ENCODE measurements around the gene ARL16. TPM values are rescaled to one million over a fixed set of nuclear protein-coding genes. Genes with fewer than 3 reads are reported as not detected.

ARL16 gene
- total and polyA plus RNA-seq, 2 experiments from 2014 or later, result 40.4 to 54.9 TPM

DNA sequence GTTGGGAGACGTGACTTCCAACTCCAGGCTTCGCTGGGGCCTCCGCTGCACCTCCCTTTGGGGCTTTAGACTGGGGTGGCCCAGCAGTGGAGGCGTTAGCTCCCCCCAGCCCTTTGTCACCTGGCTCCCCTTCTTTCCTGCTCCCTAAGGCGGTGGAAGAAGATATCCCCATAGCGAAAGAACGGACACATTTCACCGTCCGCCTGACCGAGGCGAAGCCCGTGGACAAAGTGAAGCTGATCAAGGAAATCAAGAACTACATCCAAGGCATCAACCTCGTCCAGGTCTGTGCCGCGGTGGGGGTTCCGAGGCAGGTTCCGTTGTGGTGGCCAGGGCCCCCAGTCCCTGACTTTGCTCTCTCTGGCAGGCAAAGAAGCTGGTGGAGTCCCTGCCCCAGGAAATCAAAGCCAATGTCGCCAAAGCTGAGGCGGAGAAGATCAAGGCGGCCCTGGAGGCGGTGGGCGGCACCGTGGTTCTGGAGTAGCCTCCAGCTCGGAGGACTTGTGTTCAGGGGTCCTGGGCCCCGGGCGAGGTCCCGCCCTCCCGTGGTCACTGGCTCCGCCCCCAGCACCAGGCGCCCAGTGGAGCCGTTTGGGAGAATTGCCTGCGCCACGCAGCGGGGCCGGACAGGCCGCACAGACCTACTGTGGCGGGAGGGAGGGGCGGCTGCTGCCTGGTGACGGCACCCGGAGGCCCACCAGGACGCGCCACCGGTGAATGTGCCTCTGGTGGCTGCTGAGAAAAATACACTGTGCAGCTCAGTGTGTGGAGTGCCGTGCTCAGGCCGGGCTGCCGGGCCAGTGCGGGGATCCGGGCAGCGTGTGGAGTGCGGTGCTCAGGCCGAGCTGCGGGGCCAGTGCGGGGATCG, 23.4 kb upstream of the ARL16 start (continued):
- TF ChIP-seq, protein P1, sequence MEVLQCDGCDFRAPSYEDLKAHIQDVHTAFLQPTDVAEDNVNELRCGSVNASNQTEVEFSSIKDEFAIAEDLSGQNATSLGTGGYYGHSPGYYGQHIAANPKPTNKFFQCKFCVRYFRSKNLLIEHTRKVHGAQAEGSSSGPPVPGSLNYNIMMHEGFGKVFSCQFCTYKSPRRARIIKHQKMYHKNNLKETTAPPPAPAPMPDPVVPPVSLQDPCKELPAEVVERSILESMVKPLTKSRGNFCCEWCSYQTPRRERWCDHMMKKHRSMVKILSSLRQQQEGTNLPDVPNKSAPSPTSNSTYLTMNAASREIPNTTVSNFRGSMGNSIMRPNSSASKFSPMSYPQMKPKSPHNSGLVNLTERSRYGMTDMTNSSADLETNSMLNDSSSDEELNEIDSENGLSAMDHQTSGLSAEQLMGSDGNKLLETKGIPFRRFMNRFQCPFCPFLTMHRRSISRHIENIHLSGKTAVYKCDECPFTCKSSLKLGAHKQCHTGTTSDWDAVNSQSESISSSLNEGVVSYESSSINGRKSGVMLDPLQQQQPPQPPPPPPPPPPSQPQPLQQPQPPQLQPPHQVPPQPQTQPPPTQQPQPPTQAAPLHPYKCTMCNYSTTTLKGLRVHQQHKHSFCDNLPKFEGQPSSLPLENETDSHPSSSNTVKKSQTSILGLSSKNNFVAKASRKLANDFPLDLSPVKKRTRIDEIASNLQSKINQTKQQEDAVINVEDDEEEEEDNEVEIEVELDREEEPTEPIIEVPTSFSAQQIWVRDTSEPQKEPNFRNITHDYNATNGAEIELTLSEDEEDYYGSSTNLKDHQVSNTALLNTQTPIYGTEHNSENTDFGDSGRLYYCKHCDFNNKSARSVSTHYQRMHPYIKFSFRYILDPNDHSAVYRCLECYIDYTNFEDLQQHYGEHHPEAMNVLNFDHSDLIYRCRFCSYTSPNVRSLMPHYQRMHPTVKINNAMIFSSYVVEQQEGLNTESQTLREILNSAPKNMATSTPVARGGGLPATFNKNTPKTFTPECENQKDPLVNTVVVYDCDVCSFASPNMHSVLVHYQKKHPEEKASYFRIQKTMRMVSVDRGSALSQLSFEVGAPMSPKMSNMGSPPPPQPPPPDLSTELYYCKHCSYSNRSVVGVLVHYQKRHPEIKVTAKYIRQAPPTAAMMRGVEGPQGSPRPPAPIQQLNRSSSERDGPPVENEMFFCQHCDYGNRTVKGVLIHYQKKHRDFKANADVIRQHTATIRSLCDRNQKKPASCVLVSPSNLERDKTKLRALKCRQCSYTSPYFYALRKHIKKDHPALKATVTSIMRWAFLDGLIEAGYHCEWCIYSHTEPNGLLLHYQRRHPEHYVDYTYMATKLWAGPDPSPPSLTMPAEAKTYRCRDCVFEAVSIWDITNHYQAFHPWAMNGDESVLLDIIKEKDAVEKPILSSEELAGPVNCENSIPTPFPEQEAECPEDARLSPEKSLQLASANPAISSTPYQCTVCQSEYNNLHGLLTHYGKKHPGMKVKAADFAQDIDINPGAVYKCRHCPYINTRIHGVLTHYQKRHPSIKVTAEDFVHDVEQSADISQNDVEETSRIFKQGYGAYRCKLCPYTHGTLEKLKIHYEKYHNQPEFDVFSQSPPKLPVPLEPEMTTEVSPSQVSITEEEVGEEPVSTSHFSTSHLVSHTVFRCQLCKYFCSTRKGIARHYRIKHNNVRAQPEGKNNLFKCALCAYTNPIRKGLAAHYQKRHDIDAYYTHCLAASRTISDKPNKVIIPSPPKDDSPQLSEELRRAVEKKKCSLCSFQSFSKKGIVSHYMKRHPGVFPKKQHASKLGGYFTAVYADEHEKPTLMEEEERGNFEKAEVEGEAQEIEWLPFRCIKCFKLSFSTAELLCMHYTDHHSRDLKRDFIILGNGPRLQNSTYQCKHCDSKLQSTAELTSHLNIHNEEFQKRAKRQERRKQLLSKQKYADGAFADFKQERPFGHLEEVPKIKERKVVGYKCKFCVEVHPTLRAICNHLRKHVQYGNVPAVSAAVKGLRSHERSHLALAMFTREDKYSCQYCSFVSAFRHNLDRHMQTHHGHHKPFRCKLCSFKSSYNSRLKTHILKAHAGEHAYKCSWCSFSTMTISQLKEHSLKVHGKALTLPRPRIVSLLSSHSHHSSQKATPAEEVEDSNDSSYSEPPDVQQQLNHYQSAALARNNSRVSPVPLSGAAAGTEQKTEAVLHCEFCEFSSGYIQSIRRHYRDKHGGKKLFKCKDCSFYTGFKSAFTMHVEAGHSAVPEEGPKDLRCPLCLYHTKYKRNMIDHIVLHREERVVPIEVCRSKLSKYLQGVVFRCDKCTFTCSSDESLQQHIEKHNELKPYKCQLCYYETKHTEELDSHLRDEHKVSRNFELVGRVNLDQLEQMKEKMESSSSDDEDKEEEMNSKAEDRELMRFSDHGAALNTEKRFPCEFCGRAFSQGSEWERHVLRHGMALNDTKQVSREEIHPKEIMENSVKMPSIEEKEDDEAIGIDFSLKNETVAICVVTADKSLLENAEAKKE (CRISPR knock-in tag; IDR thresholded peaks at IDR 0.05), result no peak
- TF ChIP-seq, protein P2, sequence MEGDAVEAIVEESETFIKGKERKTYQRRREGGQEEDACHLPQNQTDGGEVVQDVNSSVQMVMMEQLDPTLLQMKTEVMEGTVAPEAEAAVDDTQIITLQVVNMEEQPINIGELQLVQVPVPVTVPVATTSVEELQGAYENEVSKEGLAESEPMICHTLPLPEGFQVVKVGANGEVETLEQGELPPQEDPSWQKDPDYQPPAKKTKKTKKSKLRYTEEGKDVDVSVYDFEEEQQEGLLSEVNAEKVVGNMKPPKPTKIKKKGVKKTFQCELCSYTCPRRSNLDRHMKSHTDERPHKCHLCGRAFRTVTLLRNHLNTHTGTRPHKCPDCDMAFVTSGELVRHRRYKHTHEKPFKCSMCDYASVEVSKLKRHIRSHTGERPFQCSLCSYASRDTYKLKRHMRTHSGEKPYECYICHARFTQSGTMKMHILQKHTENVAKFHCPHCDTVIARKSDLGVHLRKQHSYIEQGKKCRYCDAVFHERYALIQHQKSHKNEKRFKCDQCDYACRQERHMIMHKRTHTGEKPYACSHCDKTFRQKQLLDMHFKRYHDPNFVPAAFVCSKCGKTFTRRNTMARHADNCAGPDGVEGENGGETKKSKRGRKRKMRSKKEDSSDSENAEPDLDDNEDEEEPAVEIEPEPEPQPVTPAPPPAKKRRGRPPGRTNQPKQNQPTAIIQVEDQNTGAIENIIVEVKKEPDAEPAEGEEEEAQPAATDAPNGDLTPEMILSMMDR (conservative IDR thresholded peaks at IDR 0.05; ENCODE audit: low read depth in 2 of 2), result no peak
- no peak for TF ChIP-seq JUNB (IDR thresholded peaks at IDR 0.05; ENCODE audit: unreplicated experiment)

DNA sequence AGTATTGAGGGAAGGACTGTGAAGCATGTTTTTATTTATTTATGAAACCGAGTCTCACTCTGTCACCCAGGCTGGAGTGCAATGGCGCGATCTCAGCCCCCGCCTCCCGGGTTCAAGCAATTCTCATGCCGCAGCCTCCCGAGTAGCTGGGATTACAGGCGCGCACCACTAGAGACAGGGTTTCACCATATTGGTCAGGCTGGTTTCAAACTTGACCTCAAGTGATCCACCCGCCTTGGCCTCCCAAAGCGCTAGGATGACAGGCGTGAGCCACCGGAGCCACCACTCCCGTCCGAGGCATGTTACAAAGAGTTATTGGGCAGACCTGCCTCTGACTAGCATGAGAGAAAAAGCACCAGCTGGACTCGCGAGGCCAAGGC, 22.6 kb upstream of the ARL16 start:
- Mint-ChIP-seq H3K4me1 (peaks cover 23% of the 10 kb centered on the region), H3K9me3 (no peaks in the 10 kb centered on the region), H3K36me3 (ENCODE audit: low read depth) (peaks cover 50% of the 10 kb centered on the region), H3K27me3 (ENCODE audit: insufficient read depth, low read depth, poor library complexity) (peaks cover 27% of the 10 kb centered on the region), H3K4me3 (peak overlapping the region; percentile 46; the same call in 1 of the 3 replicates), H3K27ac (no peak overlapping the region)
- ATAC-seq (no peak), DNase-seq (ENCODE audit: low spot score) (no peak)
- no peak overlapping the region for H3K27ac ChIP-seq (ENCODE audit: low read depth)
- peaks cover 21% of the 10 kb centered on the region for H3K4me1 ChIP-seq (ENCODE audit: insufficient read depth)
- no peaks in the 10 kb centered on the region for H3K27me3 ChIP-seq (ENCODE audit: insufficient read depth)
- H3F3A ChIP-seq (replicated peaks; ENCODE audit: low read depth), result peaks cover 45% of the 10 kb centered on the region
- H3K9me2 ChIP-seq (ENCODE audit: insufficient read depth), result no peaks in the 10 kb centered on the region
- H3K4me2 ChIP-seq, result no peak overlapping the region
- TF ChIP-seq CREB1 (CRISPR knock-in tag; IDR thresholded peaks at IDR 0.05; ENCODE audit: low read depth), result no peak
- H3K79me2 ChIP-seq (replicated peaks; ENCODE audit: insufficient read depth), result peaks cover 31% of the 10 kb centered on the region
- H4K20me1 ChIP-seq (replicated peaks; ENCODE audit: insufficient read depth), result peaks cover 8% of the 10 kb centered on the region
- H3K36me3 ChIP-seq (ENCODE audit: insufficient read depth), result peaks cover 7% of the 10 kb centered on the region
- no peak overlapping the region for H3K4me3 ChIP-seq
- H2AFZ ChIP-seq, result no peak overlapping the region

Measured in GM23338 (cell line).